Right forelimb (tissue), 1 donor: Measurements from ENCODE around the gene RASAL3.
"Not testable (repeated sequence)": the region's sequence is repeated elsewhere in the genome, so short reads cannot be mapped to it uniquely, and the experiment has no call there.

Experiments
- DNase-seq: peaks from one replicate; pipeline ENCODE4 v3.0.0-alpha.2; 2018

RASAL3 gene

GRCh38 chr19:15418579-15419412 is 45.5 kb downstream of the RASAL3 start, which contains the start of gene AKAP8L:
AKAP8L (minus strand) TSS chr19:15418988; CDS start chr19:15418923, 65 bp downstream.
- peak; percentile 97 for DNase-seq

GRCh38 chr19:15418231-15418578 is 46.1 kb downstream of the RASAL3 start:
- DNase-seq, result no peak

GRCh38 chr19:15417699-15418098 is 46.6 kb downstream of the RASAL3 start:
- no peak for DNase-seq

GRCh38 chr19:15412832-15413231 is 51.5 kb downstream of the RASAL3 start:
- no peak for DNase-seq

GRCh38 chr19:15411351-15411750 is 53.0 kb downstream of the RASAL3 start:
- DNase-seq, result not testable (repeated sequence)

GRCh38 chr19:15404780-15405211 is 59.5 kb downstream of the RASAL3 start:
- DNase-seq, result no peak

GRCh38 chr19:15404097-15404779 is 60.1 kb downstream of the RASAL3 start:
- no peak for DNase-seq

GRCh38 chr19:15403151-15403531 is 61.2 kb downstream of the RASAL3 start:
- no peak for DNase-seq

- DNase-seq, result no peak
Measured at GRCh38 chr19:15402411-15403150, 61.8 kb downstream of the RASAL3 start.
